ENCODE data around the gene HOXD4.

Gene HOXD4

DNA sequence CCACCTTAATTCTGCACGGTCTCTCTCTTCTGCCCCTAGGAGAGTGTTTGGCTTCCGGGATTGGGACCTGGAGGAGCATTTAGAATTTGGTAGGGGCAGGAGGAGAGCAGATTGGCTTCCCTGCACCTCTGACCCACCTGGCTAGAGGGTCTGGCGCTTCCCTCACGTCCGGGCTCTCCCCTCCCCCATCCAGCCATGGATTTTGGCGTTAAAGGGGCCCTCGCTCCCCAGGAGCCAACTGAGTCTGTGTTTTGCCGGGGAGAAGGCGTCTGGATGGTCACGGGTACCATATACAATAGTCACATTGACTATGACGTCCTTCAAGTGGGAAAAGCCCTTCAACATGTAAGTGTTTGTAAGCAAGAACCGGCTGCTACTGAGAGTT is 12.3 kb downstream of the HOXD4 start:
- DNase-seq (no peak), ATAC-seq (no peak)
- peaks cover 100% of the 10 kb centered on the region for H3K27me3 Mint-ChIP-seq
- no peaks in the 10 kb centered on the region for H3K9me3 Mint-ChIP-seq
- peak overlapping the region in 1 of 2 donors; percentile 33 for H3K4me3 Mint-ChIP-seq
- H3K4me1 Mint-ChIP-seq: peaks cover 50% of the 10 kb centered on the region
- no peak overlapping the region for H3K27ac Mint-ChIP-seq

DNA sequence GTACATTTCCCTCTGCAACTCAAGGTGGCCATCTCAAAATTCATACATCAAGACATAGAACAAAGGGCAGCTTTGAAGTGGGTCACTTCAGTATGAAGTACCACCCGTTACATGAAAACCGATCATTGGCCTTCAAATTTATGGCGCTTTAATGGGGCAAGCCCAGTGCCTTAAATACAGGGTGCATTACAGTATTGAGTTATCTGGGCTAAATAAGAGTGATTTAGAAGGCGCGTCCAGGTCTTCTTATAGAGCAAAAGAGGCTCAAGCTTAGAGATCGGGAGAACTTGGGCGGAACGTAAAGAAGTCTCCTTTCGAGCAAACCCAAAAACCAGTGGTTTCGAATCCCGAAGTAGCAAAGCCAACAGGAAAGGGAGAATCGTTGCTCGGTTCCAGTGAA is 12.9 kb downstream of the HOXD4 start:
- Mint-ChIP-seq H3K9me3 (no peaks in the 10 kb centered on the region), H3K4me1 (peaks cover 50% of the 10 kb centered on the region), H3K27me3 (peaks cover 100% of the 10 kb centered on the region), H3K27ac (no peak overlapping the region), H3K4me3 (peak overlapping the region; percentile 21 to 33)
- ATAC-seq (no peak), DNase-seq (no peak)

GRCh38 chr2:176164611-176165369 is 13.4 kb downstream of the HOXD4 start:
- DNase-seq (no peak), ATAC-seq (no peak)
- Mint-ChIP-seq H3K27ac (no peak overlapping the region), H3K9me3 (no peaks in the 10 kb centered on the region), H3K27me3 (peaks cover 100% of the 10 kb centered on the region), H3K4me1 (peaks cover 44% of the 10 kb centered on the region), H3K4me3 (peak overlapping the region; percentile 21 to 44)

- no peak overlapping the region for H3K27ac Mint-ChIP-seq
Measured at GRCh38 chr2:176165370-176166050, 14.2 kb downstream of the HOXD4 start.

GRCh38 chr2:176166272-176166671 is 14.9 kb downstream of the HOXD4 start:
- H3K9me3 Mint-ChIP-seq: no peaks in the 10 kb centered on the region
- peaks cover 100% of the 10 kb centered on the region for H3K27me3 Mint-ChIP-seq
- H3K4me1 Mint-ChIP-seq: peaks cover 29% of the 10 kb centered on the region
- DNase-seq: no peak
- H3K27ac Mint-ChIP-seq: no peak overlapping the region
- no peak for ATAC-seq
- H3K4me3 Mint-ChIP-seq: no peak overlapping the region

More at GRCh38 chr2:176165370-176166050, 14.2 kb downstream of the HOXD4 start:
- Mint-ChIP-seq H3K4me1 (peaks cover 37% of the 10 kb centered on the region), H3K27me3 (peaks cover 100% of the 10 kb centered on the region), H3K4me3 (peak overlapping the region in 1 of 2 donors; percentile 15), H3K9me3 (no peaks in the 10 kb centered on the region)
- no peak for DNase-seq
- ATAC-seq: no peak

DNA sequence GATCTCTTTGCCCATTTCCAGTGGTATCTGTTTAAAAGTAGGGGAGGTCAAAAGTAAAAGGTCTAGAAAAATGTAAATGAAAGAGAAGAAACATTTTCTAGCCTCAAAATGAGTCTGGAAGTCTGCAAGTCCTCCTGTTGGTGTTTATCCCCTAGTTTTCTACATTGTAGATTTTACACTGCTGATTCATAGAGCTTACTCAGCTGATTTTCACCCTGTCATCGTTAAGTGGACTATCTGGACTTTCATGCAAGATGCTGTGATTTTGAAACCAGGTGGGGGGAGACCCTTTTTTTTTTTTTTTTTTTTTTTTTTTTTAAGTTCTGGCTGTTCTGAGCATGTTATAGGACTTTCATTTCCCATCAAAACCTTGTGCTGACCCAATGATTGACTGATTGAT is 16.0 kb downstream of the HOXD4 start:
- H3K27me3 Mint-ChIP-seq: peaks cover 100% of the 10 kb centered on the region
- no peak overlapping the region for H3K27ac Mint-ChIP-seq
- no peak for DNase-seq
- no peak overlapping the region for H3K4me3 Mint-ChIP-seq
- no peaks in the 10 kb centered on the region for H3K9me3 Mint-ChIP-seq
- no peak for ATAC-seq
- peaks cover 29% of the 10 kb centered on the region for H3K4me1 Mint-ChIP-seq

GRCh38 chr2:176169181-176169580 is 17.8 kb downstream of the HOXD4 start:
- peaks cover 28% of the 10 kb centered on the region for H3K4me1 Mint-ChIP-seq
- no peaks in the 10 kb centered on the region for H3K9me3 Mint-ChIP-seq
- H3K4me3 Mint-ChIP-seq: no peak overlapping the region
- DNase-seq (no peak), ATAC-seq (no peak)
- no peak overlapping the region for H3K27ac Mint-ChIP-seq
- H3K27me3 Mint-ChIP-seq: peaks cover 100% of the 10 kb centered on the region

DNA sequence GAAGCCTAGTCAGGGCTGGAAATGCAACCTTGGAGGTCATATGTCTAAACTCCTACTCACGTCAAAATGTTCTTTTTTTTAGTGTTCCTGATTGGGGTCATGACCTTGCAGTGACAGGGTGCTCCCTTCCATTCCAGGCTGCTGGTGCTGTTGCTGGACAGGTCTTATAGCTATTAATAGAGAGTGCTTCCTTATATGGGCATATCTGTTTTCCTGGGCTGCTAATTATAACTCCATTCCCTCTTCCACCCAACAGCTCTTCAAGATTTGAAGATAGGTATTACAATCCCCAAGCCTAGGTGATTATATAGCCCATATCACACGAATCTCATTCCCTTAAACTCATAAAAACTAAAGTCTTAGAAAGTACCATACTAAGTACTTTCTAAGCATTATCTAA is 18.4 kb downstream of the HOXD4 start:
- DNase-seq (no peak), ATAC-seq (no peak)
- H3K27me3 Mint-ChIP-seq: peaks cover 100% of the 10 kb centered on the region
- H3K4me1 Mint-ChIP-seq: peaks cover 28% of the 10 kb centered on the region
- no peak overlapping the region for H3K4me3 Mint-ChIP-seq
- no peaks in the 10 kb centered on the region for H3K9me3 Mint-ChIP-seq
- H3K27ac Mint-ChIP-seq: no peak overlapping the region

GRCh38 chr2:176170602-176171305 is 19.4 kb downstream of the HOXD4 start:
- DNase-seq (no peak), ATAC-seq (no peak)
- H3K4me1 Mint-ChIP-seq: peaks cover 34% of the 10 kb centered on the region
- H3K27me3 Mint-ChIP-seq: peaks cover 100% of the 10 kb centered on the region
- no peaks in the 10 kb centered on the region for H3K9me3 Mint-ChIP-seq
- no peak overlapping the region for H3K4me3 Mint-ChIP-seq
- no peak overlapping the region for H3K27ac Mint-ChIP-seq

DNA sequence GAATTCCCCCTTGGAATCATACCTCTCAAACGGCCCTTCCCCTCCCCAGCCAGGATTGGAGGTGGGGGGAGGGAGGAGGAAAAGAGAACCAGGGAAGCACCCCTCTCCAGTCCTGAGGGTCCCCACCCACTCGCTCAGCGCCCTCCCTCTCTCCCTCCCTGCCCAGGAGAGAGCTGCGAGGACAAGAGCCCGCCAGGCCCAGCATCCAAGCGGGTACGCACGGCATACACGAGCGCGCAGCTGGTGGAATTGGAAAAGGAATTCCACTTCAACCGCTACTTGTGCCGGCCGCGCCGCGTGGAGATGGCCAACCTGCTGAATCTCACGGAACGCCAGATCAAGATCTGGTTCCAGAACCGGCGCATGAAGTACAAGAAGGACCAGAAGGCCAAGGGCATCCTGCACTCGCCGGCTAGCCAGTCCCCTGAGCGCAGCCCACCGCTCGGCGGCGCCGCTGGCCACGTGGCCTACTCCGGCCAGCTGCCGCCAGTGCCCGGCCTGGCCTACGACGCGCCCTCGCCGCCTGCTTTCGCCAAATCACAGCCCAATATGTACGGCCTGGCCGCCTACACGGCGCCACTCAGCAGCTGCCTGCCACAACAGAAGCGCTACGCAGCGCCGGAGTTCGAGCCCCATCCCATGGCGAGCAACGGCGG is 20.1 kb downstream of the HOXD4 start:
- Mint-ChIP-seq H3K9me3 (no peaks in the 10 kb centered on the region), H3K4me1 (peaks cover 40% of the 10 kb centered on the region), H3K27ac (no peak overlapping the region), H3K4me3 (peak overlapping the region in 1 of 2 donors; percentile 43), H3K27me3 (peaks cover 100% of the 10 kb centered on the region)
- ATAC-seq: no peak
- DNase-seq: no peak

DNA sequence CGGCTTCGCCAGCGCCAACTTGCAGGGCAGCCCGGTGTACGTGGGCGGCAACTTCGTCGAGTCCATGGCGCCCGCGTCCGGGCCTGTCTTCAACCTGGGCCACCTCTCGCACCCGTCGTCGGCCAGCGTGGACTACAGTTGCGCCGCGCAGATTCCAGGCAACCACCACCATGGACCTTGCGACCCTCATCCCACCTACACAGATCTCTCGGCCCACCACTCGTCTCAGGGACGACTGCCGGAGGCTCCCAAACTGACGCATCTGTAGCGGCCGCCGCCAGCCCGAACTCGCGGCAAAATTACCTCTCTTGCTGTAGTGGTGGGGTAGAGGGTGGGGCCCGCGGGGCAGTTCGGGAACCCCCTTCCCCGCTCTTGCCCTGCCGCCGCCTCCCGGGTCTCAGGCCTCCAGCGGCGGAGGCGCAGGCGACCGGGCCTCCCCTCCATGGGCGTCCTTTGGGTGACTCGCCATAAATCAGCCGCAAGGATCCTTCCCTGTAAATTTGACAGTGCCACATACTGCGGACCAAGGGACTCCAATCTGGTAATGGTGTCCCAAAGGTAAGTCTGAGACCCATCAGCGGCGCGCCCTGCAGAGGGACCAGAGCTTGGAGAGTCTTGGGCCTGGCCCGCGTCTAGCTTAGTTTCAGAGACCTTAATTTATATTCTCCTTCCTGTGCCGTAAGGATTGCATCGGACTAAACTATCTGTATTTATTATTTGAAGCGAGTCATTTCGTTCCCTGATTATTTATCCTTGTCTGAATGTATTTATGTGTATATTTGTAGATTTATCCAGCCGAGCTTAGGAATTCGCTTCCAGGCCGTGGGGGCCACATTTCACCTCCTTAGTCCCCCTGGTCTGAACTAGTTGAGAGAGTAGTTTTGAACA is 20.9 kb downstream of the HOXD4 start:
- H3K9me3 Mint-ChIP-seq: no peaks in the 10 kb centered on the region
- peak overlapping the region; percentile 17 to 43 for H3K4me3 Mint-ChIP-seq
- DNase-seq (no peak), ATAC-seq (peak; percentile 19)
- no peak overlapping the region for H3K27ac Mint-ChIP-seq
- H3K4me1 Mint-ChIP-seq: peaks cover 41% of the 10 kb centered on the region
- peaks cover 100% of the 10 kb centered on the region for H3K27me3 Mint-ChIP-seq

DNA sequence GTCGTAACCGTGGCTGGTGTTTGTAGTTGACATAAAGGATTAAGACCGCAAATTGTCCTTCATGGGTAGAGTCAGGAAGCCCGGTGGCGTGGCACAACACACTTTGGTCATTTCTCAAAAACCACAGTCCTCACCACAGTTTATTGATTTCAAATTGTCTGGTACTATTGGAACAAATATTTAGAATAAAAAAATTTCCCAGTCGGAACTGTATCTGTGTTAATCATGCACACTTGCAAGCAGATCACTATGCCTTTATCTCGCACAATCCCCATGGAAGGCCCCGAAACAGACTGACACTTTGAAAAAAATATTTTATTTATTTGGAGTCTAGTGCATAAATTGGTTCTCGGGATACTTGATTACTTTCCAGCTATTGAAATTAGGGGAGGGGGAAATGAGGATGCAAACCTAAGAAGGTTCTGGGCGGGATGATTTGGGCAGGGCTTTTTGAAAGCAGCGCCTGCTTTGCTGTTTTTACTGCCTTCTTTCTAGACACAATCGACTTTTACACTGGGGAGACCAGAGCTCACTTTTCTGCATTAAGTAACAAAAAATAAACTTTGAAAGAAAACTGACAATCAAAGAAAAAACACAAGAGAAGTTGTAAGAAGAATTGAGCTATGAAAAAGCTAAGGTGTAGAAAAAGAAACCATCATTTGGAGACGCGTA is 21.7 kb downstream of the HOXD4 start:
- H3K27ac Mint-ChIP-seq: no peak overlapping the region
- no peaks in the 10 kb centered on the region for H3K9me3 Mint-ChIP-seq
- DNase-seq: no peak
- peaks cover 100% of the 10 kb centered on the region for H3K27me3 Mint-ChIP-seq
- H3K4me1 Mint-ChIP-seq: peaks cover 46% of the 10 kb centered on the region
- H3K4me3 Mint-ChIP-seq: peak overlapping the region in 1 of 2 donors; percentile 19
- ATAC-seq: no peak

- DNase-seq (no peak), ATAC-seq (no peak)
- H3K27me3 Mint-ChIP-seq: peaks cover 100% of the 10 kb centered on the region
- H3K4me3 Mint-ChIP-seq: peak overlapping the region in 1 of 2 donors; percentile 75
- H3K4me1 Mint-ChIP-seq: peaks cover 50% of the 10 kb centered on the region
- no peak overlapping the region for H3K27ac Mint-ChIP-seq
- no peaks in the 10 kb centered on the region for H3K9me3 Mint-ChIP-seq
Measured at GRCh38 chr2:176173567-176174381, 22.4 kb downstream of the HOXD4 start.

All from stimulated activated naive CD8-positive, alpha-beta T cell treated with anti-CD3 and anti-CD28 coated beads, Interleukin-15, amount 100 ng/mL, for 72 hours (primary cell).